Psoas muscle (tissue), 8 donors: ENCODE results near the gene NDUFAF7. TPM values are rescaled to one million over a fixed set of nuclear protein-coding genes. Genes with fewer than 3 reads are reported as not detected.

ENCODE experiments used
- ATAC-seq, 4 donors: fragments of 200-7000 bp; cut with Tn5 transposase; one replicate each; pipeline ENCODE4 v1.9.1; 2020; ENCODE audit warnings: moderate library complexity in 3 of 4, mild to moderate bottlenecking in 2 of 4
- DNase-seq, 2 donors: peaks; one replicate each; pipeline ENCODE4 v3.0.0-alpha.2; 2020
- H3K27ac ChIP-seq: fragments of 200-600 bp; one replicate; pipeline ENCODE4 v1.8.0; 2022
- H3K27me3 ChIP-seq, 3 donors: fragments of 200-600 bp in 1 of 3; one replicate each; pipeline versions ENCODE4 v1.6.1 to v1.8.0; 2013 to 2022; ENCODE audit warnings: low read length in 2 of 3, mild to moderate bottlenecking in 2 of 3, moderate library complexity in 1 of 3; ENCODE audit not compliant: insufficient read depth in 3 of 3
- H3K36me3 ChIP-seq, 2 donors: fragments of 200-600 bp in 1 of 2; one replicate each; pipeline versions ENCODE4 v1.6.1 to v1.8.0; 2013 to 2022; ENCODE audit warnings: low read depth in 1 of 2, mild to moderate bottlenecking in 1 of 2, moderate library complexity in 1 of 2; ENCODE audit not compliant: insufficient read depth in 1 of 2
- H3K4me1 ChIP-seq: fragments of 200-600 bp; one replicate; pipeline ENCODE4 v1.8.0; 2022
- H3K4me3 ChIP-seq: fragments of 200-600 bp; one replicate; pipeline ENCODE4 v1.8.0; 2022; ENCODE audit warnings: mild to moderate bottlenecking
- H3K9me3 ChIP-seq: fragments of 200-600 bp; one replicate; pipeline ENCODE4 v1.8.0; 2022
- CTCF ChIP-seq: fragments of 200-600 bp; IDR thresholded peaks from one replicate; pipeline ENCODE4 v1.8.0; 2022; ENCODE audit warnings: antibody characterized with exemption
- WGBS, 3 donors: extraction: QIAGEN DNeasy Blood & Tissue Kit; methylation state at CpG; one replicate each; pipeline versions ENCODE4 v1.1.6 to v1.1.7; 2013; 5-methylcytosine and 5-hydroxymethylcytosine counted together
- intact Hi-C, 2 donors: fragments of 100-400 bp; cut with DNase I; formaldehyde crosslinking; loops; one replicate each; pipeline versions ENCODE4 v1.11.0 to v1.14.2; 2022
- polyA plus RNA-seq, 3 donors: library from polyadenylated mRNA; stranded (reverse); fragments of 200-250 nt; gene quantifications; one replicate each; pipeline ENCODE4 v1.2.3, GENCODE V29; 2013
- total RNA-seq, 4 donors: library from RNA; stranded (reverse); fragmentation: NEBNext Ultra II Directional in 2 of 4; extraction: Animal tissue kit (Norgen Biotek cat#: 25700) in 2 of 4; gene quantifications; one replicate each; pipeline versions ENCODE4 v1.2.1 to v1.2.4, GENCODE V29; 2021 to 2023
- donor health status: healthy with polysubstance abuse.
- donor health status: DM: no; HTN: no; CAD: no; lungs with moderate emphysema.
- donor health status: Bipolar disorder and iron deficiency.
- donor health status: healthy.
- donor health status: DM: yes; HTN: yes; CAD: no.
- donor health status: DM: no; HTN: no; CAD: no.
- donor health status: DM: no; HTN: no; CAD: no.
- donor health status: DM: yes; HTN: yes; CAD: no.

NDUFAF7 gene
- total and polyA plus RNA-seq, 7 donors: 15.1 to 31.1 (median 20.8) TPM

- WGBS, 3 donors: 0 to 1% (median 0%) methylated on average over 57 to 72 of the region's 72 CpGs
- intact Hi-C loops: no loop called here
- no peak for TF ChIP-seq CTCF
- no peaks in the 10 kb centered on the region for H3K27me3 ChIP-seq
- peak within 1 kb of the TSS; percentile 92 for H3K27ac ChIP-seq
- peak; percentile 81 to 92 for DNase-seq
- peak within 1 kb of the TSS; percentile 99 for H3K4me3 ChIP-seq
- ATAC-seq: peak; percentile 92 to 95 (median 92)
- H3K4me1 ChIP-seq: peaks cover 10% of the 10 kb centered on the region
- peaks cover 5 to 21% of the 10 kb centered on the region in 2 donors for H3K36me3 ChIP-seq
- H3K9me3 ChIP-seq: no peaks in the 10 kb centered on the region
Observed at GRCh38 chr2:37196320-37197195, 34.9 kb upstream of the NDUFAF7 start, which contains the start of gene CEBPZOS. Gene CEBPZOS (plus strand): TSS chr2:37196496. CDS start chr2:37199705, 3,209 bp downstream.

- no peak for TF ChIP-seq CTCF
- Histone ChIP-seq H3K27me3 (no peaks in the 10 kb centered on the region), H3K27ac (no peak overlapping the region), H3K36me3 (peaks cover 5 to 42% of the 10 kb centered on the region in 2 donors), H3K4me3 (no peak overlapping the region), H3K4me1 (peaks cover 10% of the 10 kb centered on the region), H3K9me3 (no peaks in the 10 kb centered on the region)
- ATAC-seq: no peak
- no peak for DNase-seq
- intact Hi-C loops: no loop called here
- 90 to 91% (median 90%) methylated on average over 8 of the region's 8 CpGs for WGBS, 3 donors
Observed at GRCh38 chr2:37198681-37199065, 32.8 kb upstream of the NDUFAF7 start.

- 68 to 80% (median 78%) methylated on average over 1 of the region's 1 CpG for WGBS, 3 donors
- peaks cover 5 to 66% of the 10 kb centered on the region in 2 donors for H3K36me3 ChIP-seq
Observed at GRCh38 chr2:37201208-37201607, 30.2 kb upstream of the NDUFAF7 start.

GRCh38 chr2:37201766-37202165 lies 29.7 kb upstream of the NDUFAF7 start:
- Histone ChIP-seq H3K27ac (no peak overlapping the region), H3K9me3 (peaks cover 5% of the 10 kb centered on the region), H3K27me3 (no peaks in the 10 kb centered on the region), H3K36me3 (peaks cover 5 to 72% of the 10 kb centered on the region in 2 donors), H3K4me3 (no peak overlapping the region), H3K4me1 (peaks cover 10% of the 10 kb centered on the region)
- intact Hi-C loops: no loop called here
- ATAC-seq (no peak), DNase-seq (no peak)
- TF ChIP-seq CTCF: no peak
- WGBS, 3 donors: 92 to 96% (median 94%) methylated on average over 1 of the region's 1 CpG

More at GRCh38 chr2:37201208-37201607, 30.2 kb upstream of the NDUFAF7 start:
- DNase-seq (no peak), ATAC-seq (no peak)
- intact Hi-C loops: no loop called here
- no peak overlapping the region for H3K27ac ChIP-seq
- no peaks in the 10 kb centered on the region for H3K9me3 ChIP-seq
- no peak overlapping the region for H3K4me3 ChIP-seq
- H3K27me3 ChIP-seq: no peaks in the 10 kb centered on the region
- no peak for TF ChIP-seq CTCF
- H3K4me1 ChIP-seq: peaks cover 10% of the 10 kb centered on the region
